ENCODE results near the gene LBX2.

GRCh38 chr2:74546004-74546403, 46.6 kb upstream of the LBX2 start:
- TF ChIP-seq POLR2A (IDR thresholded peaks at IDR 0.05): no peak
- no peak for TF ChIP-seq CTCF (IDR thresholded peaks at IDR 0.05)

All from uterus (tissue), 2 donors.